GM12891 (cell line): Measurements from ENCODE around the gene CINP.

ENCODE experiments used
- POLR2A ChIP-seq: IDR thresholded peaks from 2 replicates; pipeline ENCODE4 v1.6.1; 2011; ENCODE audit warnings: low read depth, low read length, control low read depth
- POLR2AphosphoS5 ChIP-seq: IDR thresholded peaks from 2 replicates; pipeline ENCODE4 v1.6.1; 2011; ENCODE audit warnings: low read depth, low read length, control low read depth
- SPI1 ChIP-seq: IDR thresholded peaks from 2 replicates; pipeline ENCODE4 v1.6.1; 2011; ENCODE audit warnings: low read depth, low read length, control low read depth
- TAF1 ChIP-seq: IDR thresholded peaks from 2 replicates; pipeline ENCODE4 v1.6.1; 2011; ENCODE audit warnings: low read depth, low read length, control low read depth

- TF ChIP-seq TAF1 (no peak), POLR2AphosphoS5 (no peak), POLR2A (no peak), SPI1 (no peak)
Measured at GRCh38 chr14:102390064-102390855, 27.6 kb upstream of the CINP start.
